Body of pancreas (tissue), 4 donors: ENCODE data around the gene DYNLRB1.

Experiments
- CTCF ChIP-seq, 7 experiments: fragments of 450-650 bp in 4 of 7; fragments of 200-600 bp in 3 of 7; sonication (generic) in 3 of 7; IDR thresholded peaks; one replicate each; pipeline ENCODE4 v1.5.1; 2016 to 2019; ENCODE audit warnings: antibody characterized with exemption in 7 of 7
- POLR2A ChIP-seq, 3 donors: fragments of 450-650 bp; IDR thresholded peaks; one replicate each; pipeline ENCODE4 v1.6.1; 2016; ENCODE audit warnings: antibody characterized with exemption in 3 of 3, mild to moderate bottlenecking in 2 of 3

- TF ChIP-seq CTCF (IDR thresholded peaks at IDR 0.05) (no peak), POLR2A (IDR thresholded peaks at IDR 0.05) (no peak)
Measured at GRCh38 chr20:34557936-34558319, 41.7 kb downstream of the DYNLRB1 start.
